GM21576 (cell line): ENCODE measurements around the gene GABBR2.

Experiments
- ATAC-seq: cut with Tn5 transposase; IDR thresholded peaks from one replicate; pipeline ENCODE4 v1.9.1; 2021; ENCODE audit warnings: mild to moderate bottlenecking, moderate library complexity; ENCODE audit not compliant: unreplicated experiment

The GABBR2 gene

GRCh38 chr9:98253565-98253964, 455.2 kb downstream of the GABBR2 start:
- no peak for ATAC-seq

DNA sequence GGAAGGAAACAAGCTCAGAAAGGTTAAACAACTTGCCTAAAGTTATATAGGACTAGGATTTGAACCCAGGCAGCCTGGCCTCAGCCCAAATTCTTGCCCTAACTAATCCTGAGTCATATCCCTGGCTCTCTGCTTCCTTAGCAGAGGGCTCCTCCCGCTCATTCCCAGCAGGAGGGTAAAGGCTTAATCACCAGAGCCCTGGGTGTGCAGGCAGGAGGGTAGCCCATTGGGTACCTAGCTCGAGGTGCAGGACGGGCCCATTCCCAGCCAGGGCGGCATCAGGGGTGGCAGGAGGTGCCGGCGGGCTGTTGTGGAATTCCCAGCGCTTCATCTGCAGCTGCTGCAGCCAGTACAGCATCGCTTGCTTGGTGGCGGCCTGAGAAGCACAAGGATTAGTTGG, 457.2 kb downstream of the GABBR2 start:
- ATAC-seq: no peak

- ATAC-seq: no peak
Observed at GRCh38 chr9:98249771-98250170, 459.0 kb downstream of the GABBR2 start.

DNA sequence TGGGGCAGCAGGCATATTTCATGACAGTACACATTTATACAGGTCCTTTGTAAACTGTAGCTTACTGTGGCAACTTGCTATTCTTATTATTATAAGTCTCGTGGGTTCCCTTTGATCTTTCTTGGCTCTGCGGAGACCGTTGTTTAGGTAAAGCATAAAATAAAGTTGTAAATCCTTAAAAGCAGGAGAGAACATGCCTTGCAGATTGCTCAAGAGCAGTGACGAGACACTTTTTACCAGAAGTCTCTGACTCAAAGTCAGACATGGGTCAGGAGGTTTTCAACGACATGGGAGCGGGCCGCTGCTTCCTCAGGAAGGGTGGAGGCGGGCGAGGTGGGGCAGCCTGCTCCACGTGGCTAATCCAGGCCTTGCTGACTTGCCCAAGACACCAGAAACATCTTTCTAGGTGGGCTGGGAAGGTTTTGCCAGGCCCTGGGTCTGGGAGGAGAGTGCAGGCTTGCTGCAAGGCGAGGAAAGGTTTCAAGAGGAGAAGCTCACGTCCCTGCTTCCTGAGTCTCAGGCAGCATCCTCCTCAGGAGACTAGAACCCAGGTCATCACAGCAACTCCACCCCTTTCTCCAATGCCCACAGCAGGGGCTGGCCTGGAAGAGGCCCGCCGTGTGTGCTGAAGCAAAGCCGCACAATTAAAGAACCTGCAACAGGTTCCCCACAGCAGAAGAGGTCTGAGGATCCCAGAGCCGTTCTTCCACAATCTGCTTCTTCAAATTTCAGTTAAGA, 459.8 kb downstream of the GABBR2 start:
- ATAC-seq: no peak

- no peak for ATAC-seq
Observed at GRCh38 chr9:98247831-98248657, 460.7 kb downstream of the GABBR2 start.

- no peak for ATAC-seq
Observed at GRCh38 chr9:98242426-98242825, 466.3 kb downstream of the GABBR2 start.

- no peak for ATAC-seq
Observed at GRCh38 chr9:98241357-98242300, 467.1 kb downstream of the GABBR2 start.

GRCh38 chr9:98240475-98240874, 468.3 kb downstream of the GABBR2 start:
- no peak for ATAC-seq
